ENCODE measurements around the gene AMN1. TPM values are rescaled to one million over a fixed set of nuclear protein-coding genes. Genes with fewer than 3 reads are reported as not detected.

AMN1 gene
- total RNA-seq, 2 experiments from 2014 or later, result 6.9 to 8.5 TPM

- H3K36me3 ChIP-seq (ENCODE audit: insufficient read depth, low read length), result no peaks in the 10 kb centered on the region
- H3K27me3 Mint-ChIP-seq, result no peaks in the 10 kb centered on the region
- ATAC-seq (ENCODE audit: poor library complexity) (no peak), DNase-seq (peak in 1 of 14 experiments; percentile 33)
- peaks cover 7% of the 10 kb centered on the region for H3K4me1 Mint-ChIP-seq (ENCODE audit: low read depth)
- no peaks in the 10 kb centered on the region for H3K9me3 Mint-ChIP-seq
- H3K27ac ChIP-seq (ENCODE audit: low read depth in 1 of 2, low read length in 2 of 2), result no peak overlapping the region
- CTCF ChIA-PET, result interaction anchor here (0.6 to 1.7 kb wide), 5 partner anchors 31 to 660 kb away, joined by 3 to 12 read pairs (median 10); no protein-coding TSS in a partner anchor
- no peaks in the 10 kb centered on the region for H3K27me3 ChIP-seq (ENCODE audit: control insufficient read depth in 1 of 2, insufficient read depth in 2 of 2, low read length in 2 of 2)
- peaks cover 10% of the 10 kb centered on the region for H3K4me1 ChIP-seq (ENCODE audit: insufficient read depth, low read length)
- peak overlapping the region; percentile 72 for H3K27ac Mint-ChIP-seq
- TF ChIP-seq, protein P1, sequence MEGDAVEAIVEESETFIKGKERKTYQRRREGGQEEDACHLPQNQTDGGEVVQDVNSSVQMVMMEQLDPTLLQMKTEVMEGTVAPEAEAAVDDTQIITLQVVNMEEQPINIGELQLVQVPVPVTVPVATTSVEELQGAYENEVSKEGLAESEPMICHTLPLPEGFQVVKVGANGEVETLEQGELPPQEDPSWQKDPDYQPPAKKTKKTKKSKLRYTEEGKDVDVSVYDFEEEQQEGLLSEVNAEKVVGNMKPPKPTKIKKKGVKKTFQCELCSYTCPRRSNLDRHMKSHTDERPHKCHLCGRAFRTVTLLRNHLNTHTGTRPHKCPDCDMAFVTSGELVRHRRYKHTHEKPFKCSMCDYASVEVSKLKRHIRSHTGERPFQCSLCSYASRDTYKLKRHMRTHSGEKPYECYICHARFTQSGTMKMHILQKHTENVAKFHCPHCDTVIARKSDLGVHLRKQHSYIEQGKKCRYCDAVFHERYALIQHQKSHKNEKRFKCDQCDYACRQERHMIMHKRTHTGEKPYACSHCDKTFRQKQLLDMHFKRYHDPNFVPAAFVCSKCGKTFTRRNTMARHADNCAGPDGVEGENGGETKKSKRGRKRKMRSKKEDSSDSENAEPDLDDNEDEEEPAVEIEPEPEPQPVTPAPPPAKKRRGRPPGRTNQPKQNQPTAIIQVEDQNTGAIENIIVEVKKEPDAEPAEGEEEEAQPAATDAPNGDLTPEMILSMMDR (IDR thresholded peaks at IDR 0.05), result no peak
- H3K9me3 ChIP-seq (ENCODE audit: control insufficient read depth in 1 of 2, insufficient read depth in 1 of 2, low read length in 2 of 2), result no peaks in the 10 kb centered on the region
- no peaks in the 10 kb centered on the region for H3K36me3 Mint-ChIP-seq (ENCODE audit: low read depth)
- no peak overlapping the region for H3K4me3 ChIP-seq (ENCODE audit: low read length)
- POLR2A ChIA-PET, result interaction anchor here (0.6 to 1.9 kb wide), 6 partner anchors 30 to 326 kb away, joined by 3 to 13 read pairs (median 6); partner anchors contain the start of gene AMN1
- intact Hi-C loops (cut with DNase I, micrococcal nuclease), result loop anchor here (2.0 to 10.0 kb wide), 7 partner anchors 243 to 1103 kb away; partner anchors contain the start of genes CAPRIN2 (in 1 of the 2), SINHCAF (in 1 of the 2) and YARS2 (in 1 of the 2)
- H3K4me3 Mint-ChIP-seq, result no peak overlapping the region
These were observed 76.8 kb downstream of the AMN1 start for GRCh38 chr12:31651893-31652521.

GRCh38 chr12:31650918-31651317 is 77.9 kb downstream of the AMN1 start:
- Mint-ChIP-seq H3K27ac (no peak overlapping the region), H3K4me1 (ENCODE audit: low read depth) (peaks cover 7% of the 10 kb centered on the region), H3K27me3 (no peaks in the 10 kb centered on the region), H3K9me3 (no peaks in the 10 kb centered on the region), H3K4me3 (no peak overlapping the region), H3K36me3 (ENCODE audit: low read depth) (no peaks in the 10 kb centered on the region)
- intact Hi-C loops (cut with DNase I, micrococcal nuclease), result loop anchor here (5.0 to 10.0 kb wide), 6 partner anchors 244 to 1104 kb away; partner anchors contain the start of genes CAPRIN2 (in 1 of the 2), SINHCAF (in 1 of the 2) and YARS2 (in 1 of the 2)
- CTCF ChIA-PET, result no interaction called here
- peaks cover 10% of the 10 kb centered on the region for H3K4me1 ChIP-seq (ENCODE audit: insufficient read depth, low read length)
- TF ChIP-seq, protein P1 (IDR thresholded peaks at IDR 0.05), result no peak
- DNase-seq (no peak), ATAC-seq (ENCODE audit: poor library complexity) (no peak)
- no peaks in the 10 kb centered on the region for H3K9me3 ChIP-seq (ENCODE audit: control insufficient read depth in 1 of 2, insufficient read depth in 1 of 2, low read length in 2 of 2)
- no peak overlapping the region for H3K27ac ChIP-seq (ENCODE audit: low read depth in 1 of 2, low read length in 2 of 2)
- no peaks in the 10 kb centered on the region for H3K27me3 ChIP-seq (ENCODE audit: control insufficient read depth in 1 of 2, insufficient read depth in 2 of 2, low read length in 2 of 2)
- POLR2A ChIA-PET, result no interaction called here
- no peaks in the 10 kb centered on the region for H3K36me3 ChIP-seq (ENCODE audit: insufficient read depth, low read length)
- H3K4me3 ChIP-seq (ENCODE audit: low read length), result no peak overlapping the region

GRCh38 chr12:31647086-31647491 is 81.7 kb downstream of the AMN1 start:
- DNase-seq (no peak), ATAC-seq (ENCODE audit: poor library complexity) (no peak)
- H3K27ac Mint-ChIP-seq, result no peak overlapping the region
- POLR2A ChIA-PET, result interaction anchor here (0.5 kb wide), 1 partner anchor 31 kb away, joined by 3 read pairs; no protein-coding TSS in a partner anchor
- H3K9me3 ChIP-seq (ENCODE audit: control insufficient read depth in 1 of 2, insufficient read depth in 1 of 2, low read length in 2 of 2), result no peaks in the 10 kb centered on the region
- no peaks in the 10 kb centered on the region for H3K36me3 ChIP-seq (ENCODE audit: insufficient read depth, low read length)
- H3K36me3 Mint-ChIP-seq (ENCODE audit: low read depth), result no peaks in the 10 kb centered on the region
- no peaks in the 10 kb centered on the region for H3K4me1 ChIP-seq (ENCODE audit: insufficient read depth, low read length)
- H3K4me3 ChIP-seq (ENCODE audit: low read length), result no peak overlapping the region
- H3K27me3 Mint-ChIP-seq, result no peaks in the 10 kb centered on the region
- no peaks in the 10 kb centered on the region for H3K9me3 Mint-ChIP-seq
- H3K27me3 ChIP-seq (ENCODE audit: control insufficient read depth in 1 of 2, insufficient read depth in 2 of 2, low read length in 2 of 2), result no peaks in the 10 kb centered on the region
- TF ChIP-seq, protein P1 (IDR thresholded peaks at IDR 0.05), result no peak
- CTCF ChIA-PET, result no interaction called here
- no peak overlapping the region for H3K4me3 Mint-ChIP-seq
- intact Hi-C loops (cut with DNase I, micrococcal nuclease), result no loop called here
- H3K27ac ChIP-seq (ENCODE audit: low read depth in 1 of 2, low read length in 2 of 2), result no peak overlapping the region
- no peaks in the 10 kb centered on the region for H3K4me1 Mint-ChIP-seq (ENCODE audit: low read depth)

Measured in CD4-positive, alpha-beta T cell (primary cell).